Measurements from ENCODE around the gene ANKH. TPM values are rescaled to one million over a fixed set of nuclear protein-coding genes. Genes with fewer than 3 reads are reported as not detected.

The ANKH gene
- total RNA-seq, 1 experiment from 2014 or later: 65.2 TPM

DNA sequence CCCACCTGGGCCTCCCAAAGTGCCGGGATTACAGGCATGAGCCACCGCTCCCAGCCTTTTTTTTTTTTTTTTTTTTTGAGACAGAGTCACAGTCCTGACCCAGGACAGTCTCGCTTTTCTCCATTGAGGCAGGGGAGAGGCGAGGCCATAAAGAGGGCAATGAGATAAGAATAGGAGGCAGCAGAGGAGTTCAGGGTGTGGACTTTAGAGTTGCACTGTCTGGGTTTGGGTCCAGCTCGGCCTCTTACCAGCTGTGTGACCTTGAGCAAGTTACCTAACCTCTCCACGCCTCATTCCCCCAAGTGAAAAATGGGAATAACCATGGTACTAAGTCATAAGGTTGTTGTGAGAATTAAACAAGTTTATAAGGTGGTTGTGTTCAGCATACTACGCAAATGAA, 24.6 kb upstream of the ANKH start:
- H3K4me1 ChIP-seq (ENCODE audit: control insufficient read depth in 1 of 2, insufficient read depth in 2 of 2, low read length in 2 of 2): no peaks in the 10 kb centered on the region
- no peaks in the 10 kb centered on the region for H3K9me3 ChIP-seq (ENCODE audit: control insufficient read depth in 1 of 2, insufficient read depth in 1 of 2, low read depth in 1 of 2, low read length in 2 of 2)
- no peaks in the 10 kb centered on the region for H4K20me1 ChIP-seq (ENCODE audit: insufficient read depth)
- no peak overlapping the region for H3K9ac ChIP-seq (ENCODE audit: low read length)
- H2AFZ ChIP-seq (ENCODE audit: low read depth, low read length, poor library complexity, severe bottlenecking): no peak overlapping the region
- intact Hi-C loops (cut with micrococcal nuclease): no loop called here
- POLR2A ChIA-PET: no interaction called here
- BruUV-seq (replicated peaks): no TSS peak
- no peaks in the 10 kb centered on the region for H3K79me2 ChIP-seq (ENCODE audit: insufficient read depth, low read length)
- no peaks in the 10 kb centered on the region for H3K27me3 ChIP-seq (ENCODE audit: insufficient read depth, low read length)
- RAD21 ChIA-PET (ENCODE audit: low non-redundant PET in 1 of 2, low total read pairs in 2 of 2, uncharacterized antibody in 2 of 2, unreplicated experiment in 2 of 2): no interaction called here
- no peak overlapping the region for H3K4me2 ChIP-seq (ENCODE audit: low read length)
- ATAC-seq: no peak
- CTCF ChIA-PET: no interaction called here
- no peaks in the 10 kb centered on the region for H3K9me2 ChIP-seq (ENCODE audit: insufficient read depth)
- H3K4me3 ChIP-seq (replicated peaks in 1 of 2; ENCODE audit: low read depth in 1 of 2, low read length in 2 of 2): no peak overlapping the region
- TF ChIP-seq REST (IDR thresholded peaks at IDR 0.05; ENCODE audit: low read depth) (no peak), EZH2phosphoT487 (IDR thresholded peaks at IDR 0.05; ENCODE audit: borderline replicate concordance) (no peak), ZNF274 (IDR thresholded peaks at IDR 0.05; ENCODE audit: low read depth, low read length) (no peak), SIN3A (IDR thresholded peaks at IDR 0.05; ENCODE audit: low read depth) (no peak), CBX3 (IDR thresholded peaks at IDR 0.05; ENCODE audit: low read depth) (no peak), EGR1 (IDR thresholded peaks at IDR 0.05; ENCODE audit: low read depth) (no peak), ELF1 (IDR thresholded peaks at IDR 0.05; ENCODE audit: borderline replicate concordance, low read depth) (no peak), POLR2A (IDR thresholded peaks at IDR 0.05; ENCODE audit: borderline replicate concordance, extremely low read depth, insufficient read depth, insufficient read length) (no peak), CEBPB (IDR thresholded peaks at IDR 0.05; ENCODE audit: low read depth) (no peak), ATF3 (IDR thresholded peaks at IDR 0.05) (no peak)
- TF ChIP-seq, protein P1, sequence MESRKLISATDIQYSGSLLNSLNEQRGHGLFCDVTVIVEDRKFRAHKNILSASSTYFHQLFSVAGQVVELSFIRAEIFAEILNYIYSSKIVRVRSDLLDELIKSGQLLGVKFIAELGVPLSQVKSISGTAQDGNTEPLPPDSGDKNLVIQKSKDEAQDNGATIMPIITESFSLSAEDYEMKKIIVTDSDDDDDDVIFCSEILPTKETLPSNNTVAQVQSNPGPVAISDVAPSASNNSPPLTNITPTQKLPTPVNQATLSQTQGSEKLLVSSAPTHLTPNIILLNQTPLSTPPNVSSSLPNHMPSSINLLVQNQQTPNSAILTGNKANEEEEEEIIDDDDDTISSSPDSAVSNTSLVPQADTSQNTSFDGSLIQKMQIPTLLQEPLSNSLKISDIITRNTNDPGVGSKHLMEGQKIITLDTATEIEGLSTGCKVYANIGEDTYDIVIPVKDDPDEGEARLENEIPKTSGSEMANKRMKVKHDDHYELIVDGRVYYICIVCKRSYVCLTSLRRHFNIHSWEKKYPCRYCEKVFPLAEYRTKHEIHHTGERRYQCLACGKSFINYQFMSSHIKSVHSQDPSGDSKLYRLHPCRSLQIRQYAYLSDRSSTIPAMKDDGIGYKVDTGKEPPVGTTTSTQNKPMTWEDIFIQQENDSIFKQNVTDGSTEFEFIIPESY (IDR thresholded peaks at IDR 0.05; ENCODE audit: extremely low read depth, insufficient replicate concordance, low read length): no peak
- H3K36me3 ChIP-seq (ENCODE audit: control insufficient read depth in 1 of 2, insufficient read depth in 2 of 2, low read length in 2 of 2): no peaks in the 10 kb centered on the region
- DNase-seq (ENCODE audit: low read depth, low spot score): no peak
- H3K27ac ChIP-seq (ENCODE audit: low read depth, low read length): no peak overlapping the region
